GM18520 (cell line): ENCODE measurements around the gene ZCCHC3.

ENCODE experiments used
- ATAC-seq: cut with Tn5 transposase; IDR thresholded peaks from one replicate; pipeline ENCODE4 v1.9.1; 2021; ENCODE audit not compliant: unreplicated experiment

Gene ZCCHC3

GRCh38 chr20:341682-342081, 44.3 kb downstream of the ZCCHC3 start:
- no peak for ATAC-seq

DNA sequence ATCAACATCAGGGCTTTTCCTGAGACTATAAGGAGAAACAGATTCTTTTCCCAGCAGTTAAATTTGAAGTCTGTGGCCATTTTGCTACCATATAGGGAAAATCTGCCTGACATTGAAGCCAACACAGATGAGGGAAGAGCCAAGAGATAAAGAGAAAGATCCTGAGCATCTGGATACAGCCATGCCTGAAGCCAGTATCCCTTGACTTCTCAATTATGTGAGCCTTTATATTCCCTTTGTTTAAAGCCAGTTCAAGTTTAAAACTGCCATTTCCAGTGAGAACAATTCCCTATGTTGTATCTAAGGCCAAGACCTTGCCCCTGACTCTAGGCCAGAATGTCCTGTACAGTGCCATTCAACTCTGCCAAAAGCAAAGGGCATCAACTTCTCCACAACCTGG, 45.7 kb downstream of the ZCCHC3 start:
- ATAC-seq: no peak

GRCh38 chr20:346033-346639, 48.8 kb downstream of the ZCCHC3 start:
- ATAC-seq: no peak

DNA sequence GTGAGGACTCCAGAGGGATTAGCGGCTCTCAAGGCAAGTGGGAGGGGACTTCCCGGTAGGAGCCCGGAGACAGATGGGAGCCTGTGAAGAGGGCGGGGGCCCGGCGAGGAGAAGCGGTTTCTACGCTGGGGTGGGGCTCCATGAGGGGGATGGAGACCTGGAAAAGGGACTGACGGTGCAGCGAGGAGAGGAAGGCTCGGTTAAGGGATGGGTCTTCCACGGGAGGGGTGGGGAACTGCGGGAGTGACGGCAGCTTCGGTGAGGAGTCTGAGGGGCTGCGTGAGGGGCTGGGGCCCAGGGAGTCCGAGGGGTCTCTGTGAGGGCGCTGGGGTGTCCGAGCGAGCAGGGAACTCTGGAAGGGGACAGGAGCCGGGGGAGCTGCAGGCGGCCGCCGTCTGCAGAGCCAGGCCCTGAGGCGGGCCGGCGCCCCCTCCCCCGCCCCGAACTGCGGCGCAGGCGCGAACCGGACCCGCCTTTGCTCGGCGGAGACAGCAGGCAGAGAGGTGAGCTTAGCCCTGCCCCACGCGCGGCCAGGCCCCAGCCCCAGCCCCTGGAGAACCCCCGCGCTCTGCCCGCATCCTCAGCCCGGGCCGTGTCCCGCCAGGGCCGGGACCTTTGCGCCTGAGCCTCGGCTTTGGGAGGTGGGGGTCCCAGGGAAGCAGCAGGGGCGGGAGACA, 49.4 kb downstream of the ZCCHC3 start, which contains the start of gene NRSN2:
Gene NRSN2, plus strand, starts transcription at position 472 of the 677 bp plus-strand sequence. CDS start 2,533 bp downstream, outside the sequence.
- ATAC-seq: no peak

GRCh38 chr20:347317-347639, 49.9 kb downstream of the ZCCHC3 start:
- ATAC-seq: no peak

DNA sequence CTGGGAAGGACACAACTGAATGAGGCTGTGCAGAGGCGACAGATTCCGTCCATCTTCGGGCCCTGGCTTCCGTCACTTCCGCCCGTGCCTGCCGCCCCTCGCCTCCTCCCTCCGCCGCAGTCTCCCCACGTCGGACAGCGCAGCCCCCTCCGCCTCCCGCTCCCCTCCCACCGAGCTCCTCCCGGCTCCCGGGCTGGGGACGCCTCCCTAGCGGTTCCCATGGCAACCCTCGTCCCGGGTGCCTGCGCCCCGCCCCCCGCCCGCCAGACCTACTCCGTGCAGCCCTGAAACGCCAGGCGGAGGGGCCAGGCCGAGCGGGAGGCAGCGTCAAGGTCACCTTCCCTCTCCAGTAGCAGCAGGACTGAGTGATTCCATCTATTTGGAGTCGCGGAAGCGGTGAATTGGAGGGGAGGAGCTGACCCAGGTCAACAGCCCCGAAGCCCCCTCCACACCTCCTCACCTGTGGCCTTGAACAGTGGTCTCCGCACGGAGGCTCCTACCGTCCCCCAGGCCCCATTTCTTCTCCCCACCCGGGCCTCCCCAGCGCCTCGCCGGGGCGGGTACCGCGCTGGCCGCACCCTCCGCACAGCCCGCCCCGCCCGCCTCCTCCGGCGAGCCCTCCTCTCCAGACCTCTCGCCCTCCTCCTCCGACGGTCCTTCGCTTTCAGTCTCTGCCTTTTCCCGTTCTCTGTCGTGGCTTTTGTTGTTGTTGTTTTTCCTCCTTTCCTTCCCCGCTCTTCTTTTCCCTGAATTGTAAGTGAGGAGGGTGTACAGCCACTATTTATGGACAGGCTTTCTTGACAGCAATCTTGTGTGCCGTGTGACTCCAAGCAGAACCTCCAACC, 50.5 kb downstream of the ZCCHC3 start:
- ATAC-seq: peak; percentile 42

DNA sequence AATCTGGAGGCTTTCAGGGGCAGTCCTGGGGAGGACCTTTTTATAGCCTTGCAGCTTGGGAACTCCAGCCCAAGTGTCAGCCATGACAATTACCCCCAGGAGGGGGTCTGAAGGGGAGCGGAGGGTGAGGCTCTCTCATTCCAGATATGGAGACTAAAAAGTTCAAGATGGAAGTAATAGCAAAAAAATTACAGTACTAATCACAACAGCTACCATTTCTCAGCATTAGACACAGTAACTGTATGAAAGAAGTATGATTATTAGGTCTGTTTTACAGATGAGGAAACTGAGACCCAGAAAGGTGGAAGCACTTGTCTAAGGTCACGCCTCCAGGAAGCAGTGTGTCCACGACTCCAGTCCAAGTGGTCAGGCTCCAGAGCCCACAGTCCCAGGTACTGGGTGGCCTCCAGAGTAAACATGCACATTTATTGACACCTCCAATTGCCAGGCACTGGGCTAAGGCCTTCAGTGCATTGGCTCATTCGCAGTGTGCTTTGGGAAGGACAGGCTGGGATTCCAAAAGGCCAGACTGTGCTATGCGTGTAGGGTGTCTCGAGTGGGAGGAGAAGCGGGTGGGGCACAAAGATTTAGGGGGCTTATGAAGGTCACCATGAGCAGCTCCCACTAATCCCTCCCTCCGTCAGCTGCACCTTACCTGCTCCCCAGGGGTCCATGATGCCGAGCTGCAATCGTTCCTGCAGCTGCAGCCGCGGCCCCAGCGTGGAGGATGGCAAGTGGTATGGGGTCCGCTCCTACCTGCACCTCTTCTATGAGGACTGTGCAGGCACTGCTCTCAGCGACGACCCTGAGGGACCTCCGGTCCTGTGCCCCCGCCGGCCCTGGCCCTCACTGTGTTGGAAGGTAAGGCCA, 51.8 kb downstream of the ZCCHC3 start:
- no peak for ATAC-seq
